ENCODE data around the gene INO80E. TPM values are rescaled to one million over a fixed set of nuclear protein-coding genes. Genes with fewer than 3 reads are reported as not detected.

Gene INO80E, protein sequence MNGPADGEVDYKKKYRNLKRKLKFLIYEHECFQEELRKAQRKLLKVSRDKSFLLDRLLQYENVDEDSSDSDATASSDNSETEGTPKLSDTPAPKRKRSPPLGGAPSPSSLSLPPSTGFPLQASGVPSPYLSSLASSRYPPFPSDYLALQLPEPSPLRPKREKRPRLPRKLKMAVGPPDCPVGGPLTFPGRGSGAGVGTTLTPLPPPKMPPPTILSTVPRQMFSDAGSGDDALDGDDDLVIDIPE
- 10 to 100 TPM; 28.3 to 54.5 TPM for total RNA-seq

DNA sequence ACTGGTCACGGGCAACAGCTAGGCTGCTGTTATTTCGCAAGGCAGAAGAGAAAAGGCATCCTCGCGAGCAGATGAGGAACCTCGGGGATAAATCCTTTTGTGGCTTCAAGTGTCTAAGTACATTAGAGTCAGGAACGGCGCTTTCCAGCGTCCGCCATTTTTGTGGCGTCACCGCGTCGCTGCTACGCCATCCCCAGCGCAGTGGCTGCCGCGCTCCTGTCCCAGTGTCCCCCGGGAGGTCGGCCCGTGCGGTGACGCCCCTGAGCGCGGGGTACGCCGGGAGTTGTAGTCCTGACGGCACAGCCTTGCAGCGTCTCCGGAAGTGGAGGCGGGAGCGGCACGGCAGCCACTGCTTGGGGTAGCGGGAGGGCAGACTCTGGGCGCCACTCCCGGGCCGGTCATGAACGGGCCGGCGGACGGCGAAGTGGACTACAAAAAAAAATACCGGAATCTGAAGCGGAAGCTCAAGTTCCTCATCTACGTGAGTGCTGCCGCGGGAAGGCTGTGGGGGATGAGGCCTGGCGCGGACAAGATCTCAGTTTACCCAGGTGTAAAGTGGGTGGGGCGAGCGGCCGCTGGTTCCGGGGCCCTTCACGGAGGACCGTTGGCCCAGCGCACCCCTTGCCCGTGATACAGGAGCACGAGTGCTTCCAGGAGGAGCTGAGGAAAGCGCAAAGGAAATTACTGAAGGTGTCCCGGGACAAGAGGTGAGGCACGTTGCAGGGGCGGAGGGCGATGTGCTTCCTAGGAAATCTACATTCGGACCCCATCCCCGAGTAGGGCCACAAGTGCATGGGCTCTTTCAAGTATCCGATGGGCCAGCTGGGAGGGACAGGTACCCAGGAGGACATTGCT is at the start of gene INO80E:
Gene INO80E, plus strand, starts transcription at position 331 of the 855 bp plus-strand sequence. Its CDS starts 70 bp downstream, at position 401.
- intact Hi-C loops (cut with DNase I) = no loop called here
- peaks cover 26% of the 10 kb centered on the region for H3K4me1 ChIP-seq
- DNase-seq (peak; percentile 98), ATAC-seq (peak; percentile 99)
- peak within 1 kb of the TSS; percentile 76 to 79 for H3K4me3 ChIP-seq
- peaks cover 0 to 2% of the 10 kb centered on the region in 2 donors for H3K36me3 ChIP-seq (replicated peaks in 1 of 2; ENCODE audit: insufficient read depth in 1 of 2, low read depth in 2 of 2)
- no peaks in the 10 kb centered on the region for H3K27me3 ChIP-seq
- no peaks in the 10 kb centered on the region for H3K9me3 ChIP-seq
- peak in 2 of 3 donors; percentile 52 to 58 for TF ChIP-seq POLR2A (IDR thresholded peaks at IDR 0.05)
- TF ChIP-seq, protein P1, sequence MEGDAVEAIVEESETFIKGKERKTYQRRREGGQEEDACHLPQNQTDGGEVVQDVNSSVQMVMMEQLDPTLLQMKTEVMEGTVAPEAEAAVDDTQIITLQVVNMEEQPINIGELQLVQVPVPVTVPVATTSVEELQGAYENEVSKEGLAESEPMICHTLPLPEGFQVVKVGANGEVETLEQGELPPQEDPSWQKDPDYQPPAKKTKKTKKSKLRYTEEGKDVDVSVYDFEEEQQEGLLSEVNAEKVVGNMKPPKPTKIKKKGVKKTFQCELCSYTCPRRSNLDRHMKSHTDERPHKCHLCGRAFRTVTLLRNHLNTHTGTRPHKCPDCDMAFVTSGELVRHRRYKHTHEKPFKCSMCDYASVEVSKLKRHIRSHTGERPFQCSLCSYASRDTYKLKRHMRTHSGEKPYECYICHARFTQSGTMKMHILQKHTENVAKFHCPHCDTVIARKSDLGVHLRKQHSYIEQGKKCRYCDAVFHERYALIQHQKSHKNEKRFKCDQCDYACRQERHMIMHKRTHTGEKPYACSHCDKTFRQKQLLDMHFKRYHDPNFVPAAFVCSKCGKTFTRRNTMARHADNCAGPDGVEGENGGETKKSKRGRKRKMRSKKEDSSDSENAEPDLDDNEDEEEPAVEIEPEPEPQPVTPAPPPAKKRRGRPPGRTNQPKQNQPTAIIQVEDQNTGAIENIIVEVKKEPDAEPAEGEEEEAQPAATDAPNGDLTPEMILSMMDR (IDR thresholded peaks at IDR 0.05) = peak in 1 of 7 experiments; percentile 24
- peak within 1 kb of the TSS; percentile 89 to 99 (median 93) for H3K27ac ChIP-seq
- 0 to 1% methylated on average over 33 to 65 of the region's 65 CpGs for WGBS, 2 donors

DNA sequence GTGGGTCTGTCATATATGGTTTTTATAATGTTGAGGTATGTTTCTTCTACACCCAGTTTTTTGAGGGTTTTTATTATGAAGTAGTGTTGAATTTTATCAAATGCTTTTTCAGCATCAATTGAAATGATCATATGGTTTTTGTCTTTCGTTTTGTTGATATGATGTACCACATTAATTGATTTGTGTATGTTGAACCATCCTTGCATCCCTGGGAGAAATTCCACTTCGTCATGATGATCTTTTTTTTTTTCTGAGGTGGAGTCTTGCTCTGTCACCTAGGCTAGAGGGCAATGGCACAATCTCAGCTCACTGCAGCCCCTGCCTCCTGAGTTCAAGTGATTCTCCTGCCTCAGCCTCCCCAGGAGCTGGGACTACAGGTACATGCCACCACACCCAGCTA is 48.1 kb upstream of the INO80E start:
- Histone ChIP-seq H3K27me3 (no peaks in the 10 kb centered on the region), H3K4me3 (no peak overlapping the region), H3K27ac (no peak overlapping the region), H3K9me3 (no peaks in the 10 kb centered on the region), H3K36me3 (replicated peaks in 1 of 2; ENCODE audit: insufficient read depth in 1 of 2, low read depth in 2 of 2) (no peaks in the 10 kb centered on the region), H3K4me1 (peaks cover 10% of the 10 kb centered on the region)
- ATAC-seq = no peak
- DNase-seq = no peak
- WGBS, 2 donors = 63 to 78% methylated on average over 2 of the region's 2 CpGs
- intact Hi-C loops (cut with DNase I) = no loop called here
- TF ChIP-seq, protein P1 (IDR thresholded peaks at IDR 0.05) = no peak
- TF ChIP-seq POLR2A (IDR thresholded peaks at IDR 0.05) = no peak

DNA sequence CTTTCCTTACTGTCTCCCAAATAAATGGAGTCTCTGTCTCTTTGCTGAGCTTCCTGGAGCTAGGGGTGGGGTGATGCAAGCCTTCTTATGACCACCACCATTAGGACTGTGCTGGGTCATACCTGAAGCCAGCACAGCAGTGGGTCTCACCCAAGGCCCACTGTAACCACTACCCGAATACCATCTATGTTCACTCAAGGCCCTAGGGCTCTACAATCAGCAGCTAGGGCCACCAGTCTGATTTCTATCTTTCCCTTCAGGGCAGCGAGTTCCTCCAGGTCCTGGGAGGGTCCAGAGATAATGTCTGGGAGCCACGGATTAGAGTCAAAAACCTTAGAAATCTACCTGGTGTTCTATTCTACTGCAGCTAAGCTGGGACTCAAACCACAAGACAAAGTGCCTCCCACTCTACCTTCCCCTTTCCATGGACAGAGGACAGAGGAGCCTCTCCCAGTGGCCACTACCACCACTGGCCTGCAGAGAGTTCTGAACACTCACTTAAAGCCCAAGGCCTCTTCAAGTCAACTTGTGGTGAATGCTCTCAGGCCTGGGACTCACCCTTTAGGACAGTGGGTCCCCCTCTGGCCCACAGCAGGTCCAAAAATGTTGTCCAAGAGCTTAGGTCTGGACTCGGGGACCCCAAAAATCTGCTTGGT is 45.1 kb upstream of the INO80E start:
- H3K36me3 ChIP-seq (replicated peaks in 1 of 2; ENCODE audit: insufficient read depth in 1 of 2, low read depth in 2 of 2) = no peaks in the 10 kb centered on the region
- no peaks in the 10 kb centered on the region for H3K9me3 ChIP-seq
- WGBS, 2 donors = 77 to 88% methylated on average over 4 of the region's 4 CpGs
- ATAC-seq = no peak
- H3K4me1 ChIP-seq = no peaks in the 10 kb centered on the region
- no peak overlapping the region for H3K4me3 ChIP-seq
- no peak overlapping the region for H3K27ac ChIP-seq
- H3K27me3 ChIP-seq = no peaks in the 10 kb centered on the region
- TF ChIP-seq, protein P1 (IDR thresholded peaks at IDR 0.05) = no peak
- TF ChIP-seq POLR2A (IDR thresholded peaks at IDR 0.05) = no peak
- intact Hi-C loops (cut with DNase I) = no loop called here
- DNase-seq = no peak

DNA sequence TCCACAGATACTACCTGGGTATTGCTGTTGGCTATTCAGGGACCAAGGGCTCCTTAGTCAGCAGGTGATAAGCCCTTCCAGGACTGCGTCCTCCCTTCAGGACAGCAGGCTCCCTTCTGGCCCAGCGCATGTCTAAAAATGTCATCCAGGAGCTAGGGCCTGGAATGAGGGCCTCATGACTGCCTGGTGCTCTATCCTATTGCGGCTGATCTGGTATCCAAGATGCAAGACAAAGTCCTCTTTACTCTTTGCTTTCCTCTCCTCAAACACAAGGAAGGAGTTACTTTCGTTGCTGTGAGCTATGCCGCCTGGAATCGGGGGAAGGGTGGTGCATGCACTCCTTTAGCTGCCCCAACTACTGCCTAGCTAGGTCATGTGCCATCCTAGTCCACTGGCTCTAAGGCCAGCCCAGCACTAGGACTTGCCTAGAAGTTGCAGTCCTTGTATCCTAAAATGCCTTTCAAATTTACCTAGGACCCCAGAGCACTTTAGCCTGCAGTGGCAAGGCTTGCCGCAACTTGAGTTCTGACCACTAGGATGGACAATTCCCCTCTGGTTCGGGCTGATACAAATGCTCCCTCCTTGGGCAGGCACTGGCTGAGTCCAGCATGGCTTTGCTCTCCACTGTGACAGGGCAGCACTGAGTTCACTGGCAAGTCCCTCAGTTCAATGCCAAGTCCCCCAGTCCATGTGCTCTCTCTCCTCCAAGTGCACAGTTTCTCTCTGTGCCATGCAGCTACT is 44.2 kb upstream of the INO80E start:
- no peak for ATAC-seq
- 84 to 89% methylated on average over 8 of the region's 8 CpGs for WGBS, 2 donors

More for the DNA sequence above, 44.2 kb upstream of the INO80E start:
- intact Hi-C loops (cut with DNase I) = no loop called here
- Histone ChIP-seq H3K36me3 (replicated peaks in 1 of 2; ENCODE audit: insufficient read depth in 1 of 2, low read depth in 2 of 2) (no peaks in the 10 kb centered on the region), H3K4me3 (no peak overlapping the region), H3K27ac (no peak overlapping the region), H3K9me3 (no peaks in the 10 kb centered on the region), H3K27me3 (no peaks in the 10 kb centered on the region), H3K4me1 (no peaks in the 10 kb centered on the region)
- TF ChIP-seq, protein P1 (IDR thresholded peaks at IDR 0.05) = no peak
- no peak for TF ChIP-seq POLR2A (IDR thresholded peaks at IDR 0.05)
- no peak for DNase-seq

Measured in body of pancreas (tissue), 4 donors.